Endometrium (tissue), 2 donors: ENCODE measurements around the gene SCIN.

Experiments
- FAIRE-seq: peaks from 2 replicates; lab custom pipeline; 2012; peaks lifted over from hg19 to GRCh38; lab: Jason Lieb, UNC
- donor health status: control.
- donor health status: control.

The SCIN gene

DNA sequence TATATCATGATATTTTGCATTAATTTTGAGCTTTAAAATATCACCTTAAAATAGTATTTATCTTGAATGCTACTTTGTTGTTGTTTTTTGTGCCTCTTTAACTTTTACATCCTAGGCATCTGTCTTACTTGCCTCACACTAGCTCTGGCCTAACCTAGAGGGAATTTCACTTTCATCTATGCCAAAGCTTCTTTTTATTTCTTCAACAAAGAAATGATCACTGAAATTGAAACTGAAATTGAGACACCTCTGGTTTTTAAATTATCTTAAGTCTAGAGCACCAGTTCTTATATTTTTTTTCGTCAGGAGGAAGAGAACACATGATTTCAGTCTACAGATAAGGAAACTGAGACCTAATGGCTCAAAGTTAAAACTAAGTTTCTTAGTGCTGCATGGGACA, 3.5 kb upstream of the SCIN start:
- FAIRE-seq = no peak

DNA sequence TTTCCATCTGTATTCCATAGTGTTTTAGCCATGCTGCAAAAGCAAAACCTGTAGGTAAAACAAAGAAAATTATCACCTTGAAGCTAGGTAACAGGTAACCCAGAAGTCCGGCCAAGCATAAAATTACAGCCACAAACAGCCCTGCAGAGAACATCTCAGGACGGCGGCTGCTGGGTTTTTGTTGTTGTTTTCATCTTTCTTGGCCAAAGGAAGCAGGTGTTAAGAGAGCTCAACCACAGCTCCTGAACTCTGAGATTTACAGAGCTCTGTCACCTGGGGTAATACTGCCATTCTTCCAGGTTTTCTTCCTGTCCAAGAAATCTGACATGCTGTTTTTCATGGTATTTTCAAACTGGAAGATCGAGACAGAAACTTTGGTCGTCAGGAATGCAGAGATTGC, 847 bp upstream of the SCIN start:
- no peak for FAIRE-seq

DNA sequence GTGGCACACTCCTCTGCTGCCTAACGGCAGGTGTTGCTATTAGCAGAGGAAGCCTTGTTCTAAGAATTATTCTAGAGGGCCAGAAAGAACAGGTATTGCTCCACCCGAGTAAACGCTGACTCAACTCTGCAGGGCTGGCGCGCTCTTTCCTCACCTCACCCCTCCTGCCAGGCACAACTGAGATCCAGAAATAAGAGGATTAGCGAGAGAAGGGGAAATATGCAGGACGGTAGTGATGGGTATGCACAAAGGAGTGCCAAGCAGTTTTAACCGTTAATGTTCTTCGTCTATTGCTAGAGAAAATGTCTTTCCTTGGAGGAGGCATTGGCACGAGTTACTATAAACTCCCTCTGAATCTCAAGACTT, 369 bp upstream of the SCIN start:
- FAIRE-seq = no peak

DNA sequence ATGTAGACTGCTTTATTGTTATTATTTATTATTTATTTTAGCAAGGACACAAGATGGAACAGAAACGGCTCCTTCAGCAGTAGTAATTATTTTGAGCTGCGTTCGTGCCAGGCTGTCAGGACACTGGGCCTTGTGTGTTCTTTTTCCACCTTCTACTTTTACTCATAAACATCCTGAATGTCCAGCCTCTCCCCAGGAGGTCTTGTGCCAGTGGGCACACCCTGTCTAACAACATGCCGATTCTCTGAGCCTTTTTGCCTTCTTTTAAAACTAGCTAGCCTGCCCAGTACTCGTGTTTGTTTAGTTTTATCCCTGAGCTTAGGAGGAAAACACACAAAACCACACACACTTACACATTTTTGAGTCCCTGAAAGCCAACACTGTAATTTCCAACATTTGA, 1.2 kb downstream of the SCIN start:
- FAIRE-seq = no peak

DNA sequence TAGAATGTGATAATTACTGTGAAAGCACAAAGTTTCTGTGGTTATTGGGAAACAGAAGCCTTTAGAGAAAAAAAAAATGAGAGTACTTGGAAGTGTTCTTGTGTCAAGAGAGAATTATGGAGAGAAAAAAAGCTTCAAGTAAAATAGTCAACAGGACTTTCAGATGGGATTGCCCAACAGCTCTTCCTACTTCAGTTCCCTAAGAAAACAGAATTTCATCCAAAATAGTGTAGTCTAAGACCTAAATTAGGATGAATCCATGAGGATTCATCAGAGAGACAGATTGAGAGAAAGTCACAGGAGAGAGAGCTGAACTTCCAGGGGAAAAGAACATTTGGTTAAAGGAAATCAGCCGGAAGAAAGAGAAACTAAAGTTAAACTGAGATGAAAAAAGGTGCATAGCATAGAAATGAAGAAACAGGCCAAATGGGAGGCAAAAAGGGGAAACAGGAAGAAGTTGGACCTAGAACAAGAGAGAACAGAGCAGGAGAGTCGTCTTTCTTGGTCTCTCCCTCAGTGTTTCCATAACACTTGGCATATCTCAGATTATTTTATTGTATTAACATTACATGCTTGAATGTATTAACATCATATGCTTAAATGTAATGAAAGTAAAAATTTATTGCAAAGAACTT, 2.5 kb downstream of the SCIN start:
- no peak for FAIRE-seq

DNA sequence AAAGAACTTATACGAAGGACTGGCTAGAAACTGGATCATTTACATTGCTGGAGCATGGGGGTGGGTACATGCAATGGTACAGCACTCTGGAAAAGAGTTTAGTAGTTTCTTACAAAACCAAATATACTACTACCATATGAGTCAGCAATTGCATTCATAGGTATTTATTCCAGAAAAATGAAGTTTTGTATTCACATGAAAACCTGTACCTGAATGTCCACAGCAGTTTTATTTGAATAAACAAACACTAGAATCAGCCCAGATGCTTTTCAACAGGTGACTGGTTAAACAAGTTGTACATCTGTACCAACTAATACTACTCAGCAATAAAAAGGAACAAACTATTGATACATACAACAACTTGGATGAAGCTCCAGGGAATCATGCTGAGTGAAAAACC, 3.4 kb downstream of the SCIN start:
- no peak for FAIRE-seq

DNA sequence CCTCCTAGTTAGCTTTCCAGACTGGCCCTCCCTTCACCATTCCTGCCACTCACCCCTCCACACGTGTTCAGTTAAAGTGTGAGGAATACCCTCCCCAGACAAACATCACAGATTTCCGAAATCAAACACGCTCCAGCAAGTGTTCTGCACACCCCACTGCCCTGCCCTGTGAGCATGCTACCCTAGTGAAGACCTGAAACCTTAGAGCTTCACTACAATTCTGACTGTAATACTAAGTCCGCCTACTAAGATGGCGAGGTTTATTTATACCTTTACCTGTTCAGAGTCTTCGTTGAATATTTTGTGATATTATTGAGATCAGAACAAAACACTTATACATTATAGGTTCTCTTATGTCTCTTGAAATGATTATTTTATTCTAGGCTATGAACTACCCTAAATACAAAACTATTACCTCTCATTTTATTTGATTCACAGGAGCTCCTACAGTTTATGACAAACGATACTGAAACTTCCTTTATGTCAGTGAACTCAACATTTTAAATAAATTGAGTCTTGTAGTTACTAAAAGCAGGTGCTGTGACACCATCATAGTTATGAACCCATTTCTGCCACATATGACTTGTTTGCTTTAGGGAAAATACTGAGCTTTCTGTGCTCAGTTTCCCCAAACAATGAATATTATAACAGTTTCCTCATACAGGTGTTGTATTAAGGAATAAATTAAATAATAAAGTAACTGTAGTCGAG, 8.6 kb downstream of the SCIN start:
- no peak for FAIRE-seq

DNA sequence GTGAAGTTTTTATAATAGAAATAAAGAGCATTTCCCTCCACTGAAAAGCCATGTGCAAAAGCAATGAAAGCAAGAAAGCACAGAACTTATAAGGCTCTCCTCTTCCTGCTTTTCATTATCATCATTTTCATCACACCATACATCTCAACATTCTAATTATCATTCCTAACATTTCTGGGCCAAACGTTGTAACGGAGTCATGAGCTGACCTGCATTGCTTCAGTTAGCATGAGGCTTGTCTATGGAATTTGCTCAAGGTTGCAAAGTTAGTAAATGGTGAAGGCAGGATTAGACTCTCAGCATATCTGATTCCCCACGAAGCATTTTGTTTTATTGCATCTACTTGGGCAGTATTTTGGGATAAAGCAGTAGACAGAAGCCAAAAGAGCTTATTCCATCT, 11.4 kb downstream of the SCIN start:
- FAIRE-seq = no peak

DNA sequence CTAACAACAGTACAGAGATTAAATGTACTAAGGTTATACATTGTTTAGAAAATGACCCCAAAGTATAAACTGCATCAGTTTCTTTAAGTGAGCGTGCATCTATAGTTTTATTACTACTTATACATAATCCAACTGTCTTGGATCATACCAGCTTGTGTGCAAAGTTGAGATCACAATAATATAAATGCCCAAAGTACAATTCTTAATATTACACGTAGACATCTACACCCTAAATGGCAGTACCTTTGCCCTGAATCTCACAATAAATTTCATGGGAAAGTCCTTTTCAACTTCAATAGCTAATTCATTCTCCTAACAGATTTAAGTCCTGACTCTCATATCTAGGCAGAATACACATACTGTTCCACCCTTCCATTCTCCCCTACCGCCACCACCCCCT, 11.8 kb downstream of the SCIN start:
- no peak for FAIRE-seq

DNA sequence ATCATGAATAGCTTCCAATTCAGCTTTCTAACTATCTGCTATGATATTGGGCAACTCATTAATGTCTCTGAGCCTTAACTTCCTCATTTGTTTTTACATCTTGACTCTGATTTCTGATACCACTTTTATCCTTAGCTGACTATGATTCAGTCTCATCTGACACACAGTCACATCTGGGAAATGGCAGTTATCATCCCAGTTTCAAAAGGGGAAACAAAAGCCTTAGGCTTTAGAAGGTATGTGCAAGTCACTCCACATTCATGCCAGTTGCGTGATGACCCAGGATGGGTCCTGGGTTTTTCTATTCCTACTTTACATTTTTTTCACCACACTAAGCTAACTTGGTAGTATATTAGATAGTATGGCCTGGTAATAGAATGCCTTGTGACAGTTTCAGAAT, 12.7 kb downstream of the SCIN start:
- FAIRE-seq = no peak

DNA sequence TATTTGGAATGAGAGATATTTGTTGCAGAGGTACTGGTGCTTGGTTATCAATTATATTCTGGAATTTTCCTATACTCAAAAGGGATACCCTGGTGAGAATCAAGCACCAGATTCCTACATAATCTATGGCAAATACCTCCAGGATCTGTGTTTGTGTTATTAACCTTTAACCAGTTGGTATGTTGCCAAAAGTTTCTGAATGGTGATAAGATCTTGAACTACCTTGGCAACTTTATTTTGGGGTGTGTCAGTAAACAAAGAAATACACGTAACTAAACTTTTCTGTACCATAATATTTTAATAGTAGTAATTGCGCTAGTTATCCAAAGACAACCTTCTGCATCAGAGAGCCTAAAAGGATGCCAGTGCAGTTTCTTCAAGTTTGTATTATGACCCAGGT, 13.4 kb downstream of the SCIN start:
- FAIRE-seq = no peak

DNA sequence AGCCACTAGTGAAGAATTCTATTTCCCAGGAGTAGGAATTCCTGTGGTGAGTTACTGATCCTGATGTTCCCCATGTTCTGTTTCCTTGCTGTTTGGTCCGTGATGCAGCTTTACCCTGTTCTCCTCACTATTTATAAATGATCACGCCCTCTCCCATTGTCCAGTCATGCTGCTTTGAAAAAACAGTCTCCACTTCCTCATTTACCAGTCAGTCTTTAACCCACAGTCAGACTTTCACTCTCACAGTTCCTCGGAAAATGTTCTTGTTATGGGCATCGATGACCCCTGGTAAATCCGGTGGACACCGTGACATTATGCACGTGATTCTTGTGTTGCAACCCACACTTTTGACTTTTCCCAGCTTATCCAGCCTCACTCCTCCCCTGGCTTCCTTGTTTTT, 14.4 kb downstream of the SCIN start:
- FAIRE-seq = no peak

DNA sequence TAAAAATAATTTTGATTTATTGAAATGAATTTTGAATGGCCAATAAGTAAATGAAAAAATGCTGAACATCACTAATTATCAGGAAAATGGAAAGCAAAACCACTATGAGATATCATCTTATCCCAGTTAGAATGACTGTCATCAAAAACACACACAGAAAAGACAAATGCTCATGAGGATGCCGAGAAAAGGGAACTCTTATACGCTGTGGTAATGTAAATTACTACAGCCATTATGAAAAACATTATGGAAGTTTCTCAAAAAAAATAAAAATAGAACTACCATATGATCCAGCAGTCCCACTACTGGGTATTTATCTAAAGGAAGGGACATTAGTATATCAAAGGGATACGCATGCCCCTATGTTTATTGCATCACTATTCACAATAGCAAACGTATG, 15.8 kb downstream of the SCIN start:
- FAIRE-seq = no peak

DNA sequence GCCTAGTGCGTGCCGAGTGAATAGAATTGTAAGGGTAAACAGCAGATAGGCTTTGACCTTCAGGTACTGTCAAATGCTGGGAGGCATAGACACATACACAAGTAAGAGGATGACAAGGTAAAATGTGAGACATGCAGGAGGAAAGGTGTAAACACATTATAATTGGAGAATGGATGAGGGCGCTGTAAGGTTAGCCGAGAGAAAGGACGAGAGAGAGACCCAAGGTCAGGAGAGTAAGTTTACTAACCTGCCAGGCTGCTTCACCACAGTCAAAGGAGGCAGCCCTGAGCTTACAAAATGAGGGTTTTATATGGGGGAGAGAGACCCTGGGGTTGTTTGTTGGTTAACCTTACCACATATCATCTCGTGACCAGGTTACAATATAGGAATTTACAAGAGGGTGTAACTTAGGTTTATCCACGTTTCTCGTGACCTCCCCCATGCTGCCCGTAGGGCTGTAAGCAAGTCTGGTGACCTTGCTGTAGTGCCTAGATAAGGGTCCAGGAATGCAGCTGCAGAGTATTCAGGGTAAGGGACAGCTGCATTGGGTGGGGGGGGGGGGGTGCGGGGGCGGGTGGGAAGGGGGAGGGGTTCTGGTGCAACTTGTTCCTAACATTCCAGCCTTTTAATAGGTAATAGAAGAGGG, 17.9 kb downstream of the SCIN start:
- FAIRE-seq = no peak

DNA sequence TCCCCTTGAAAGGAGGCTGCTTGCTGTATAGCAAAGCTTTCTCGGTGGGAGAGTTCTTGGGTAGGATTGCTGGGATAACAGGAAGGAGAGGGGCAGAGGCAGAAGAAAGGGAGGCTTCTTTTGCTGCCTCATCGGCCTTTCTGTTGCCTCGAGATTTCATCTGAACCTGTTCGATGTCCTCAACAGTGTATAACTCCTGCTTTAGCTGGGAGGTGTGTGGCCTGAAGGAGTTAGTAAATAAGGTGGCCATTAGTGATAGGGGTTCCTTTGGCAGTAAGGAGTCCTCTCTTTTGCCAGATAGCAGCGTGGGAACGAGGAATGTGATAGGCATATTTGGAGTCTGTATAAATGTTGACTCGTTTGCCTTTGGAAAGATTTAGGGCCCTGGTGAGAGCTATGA, 20.0 kb downstream of the SCIN start:
- FAIRE-seq = no peak

DNA sequence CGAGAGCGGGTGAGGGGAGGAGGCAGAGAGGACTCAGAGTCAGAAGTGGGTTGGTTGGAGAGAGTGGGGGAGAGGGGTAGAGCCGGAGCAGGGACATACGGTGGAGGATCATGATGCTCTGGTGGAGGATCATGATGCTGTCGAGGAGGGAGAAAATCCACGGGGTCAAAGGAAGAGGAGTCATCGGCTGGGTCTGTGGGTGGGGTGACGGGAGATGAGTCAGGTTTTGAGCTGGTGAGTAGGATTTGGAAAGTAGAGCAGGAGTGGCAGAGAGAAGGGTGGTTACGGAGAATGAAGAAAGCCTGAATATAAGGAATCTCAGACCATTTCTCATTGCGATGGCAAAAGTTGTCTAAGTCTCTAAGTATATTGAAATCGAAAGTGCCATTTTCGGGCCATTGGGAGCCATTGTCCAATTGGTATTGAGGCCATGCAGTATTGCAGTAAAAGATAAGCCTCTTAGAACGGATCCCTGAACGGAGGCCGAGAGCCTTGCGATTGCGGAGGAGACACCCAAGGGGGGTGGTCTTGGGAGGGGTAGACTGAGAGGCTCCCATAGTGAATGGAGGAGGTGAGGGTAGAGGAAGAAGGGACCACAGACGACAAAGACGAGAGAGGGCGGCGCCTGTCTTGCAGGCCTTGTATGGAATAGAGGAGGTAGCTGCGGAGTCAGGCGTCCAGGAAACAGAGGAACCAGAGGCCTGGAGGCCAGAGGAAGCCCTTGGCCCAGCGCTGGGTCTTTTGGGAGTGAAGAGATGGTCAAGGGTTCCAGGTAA, 23.8 kb downstream of the SCIN start:
- no peak for FAIRE-seq

DNA sequence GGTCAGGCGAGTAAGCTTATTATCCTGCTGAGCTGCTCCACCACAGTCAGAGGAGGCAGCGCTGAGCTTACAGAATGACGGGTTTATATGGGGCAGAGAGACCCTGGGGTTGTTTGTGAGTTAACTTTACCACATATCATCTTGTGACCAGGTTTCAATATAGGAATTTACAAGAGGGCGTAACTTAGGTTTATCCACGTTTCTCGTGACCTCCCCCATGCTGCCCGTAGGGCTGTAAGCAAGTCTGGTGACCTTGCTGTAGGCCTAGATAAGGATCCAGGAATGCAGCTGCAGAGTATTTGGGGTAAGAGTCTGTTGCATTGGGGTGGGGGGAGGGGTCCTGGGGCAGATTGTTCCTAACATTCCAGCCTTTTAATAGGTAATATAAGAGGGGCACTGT, 24.6 kb downstream of the SCIN start:
- FAIRE-seq = no peak

DNA sequence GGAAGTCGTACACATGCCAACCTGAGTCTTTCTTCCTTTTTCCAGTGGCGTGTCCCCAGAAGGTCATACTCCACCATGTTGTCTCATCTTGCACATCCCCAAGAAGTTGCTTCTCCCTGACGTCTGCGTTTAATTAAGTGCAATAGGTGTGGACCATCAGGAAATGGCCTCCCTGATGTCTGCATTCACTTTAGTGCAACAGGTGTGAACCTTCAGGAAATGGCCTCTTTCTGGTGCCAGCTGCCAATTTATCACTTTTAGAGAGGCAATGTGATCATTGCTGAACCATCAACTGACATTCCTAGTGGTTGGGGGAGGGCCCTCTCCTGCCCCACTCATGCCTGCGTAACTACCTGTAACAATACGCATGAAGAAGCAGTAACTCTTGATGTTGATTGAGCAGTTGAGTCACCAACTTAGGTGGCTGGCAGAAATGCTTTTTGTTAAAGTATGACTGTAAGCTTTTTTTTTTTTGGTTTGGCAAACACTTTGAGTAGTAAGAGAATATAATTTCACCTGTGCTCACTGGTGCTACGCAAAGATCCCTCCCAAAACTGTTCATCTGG, 25.8 kb downstream of the SCIN start:
- FAIRE-seq = no peak

DNA sequence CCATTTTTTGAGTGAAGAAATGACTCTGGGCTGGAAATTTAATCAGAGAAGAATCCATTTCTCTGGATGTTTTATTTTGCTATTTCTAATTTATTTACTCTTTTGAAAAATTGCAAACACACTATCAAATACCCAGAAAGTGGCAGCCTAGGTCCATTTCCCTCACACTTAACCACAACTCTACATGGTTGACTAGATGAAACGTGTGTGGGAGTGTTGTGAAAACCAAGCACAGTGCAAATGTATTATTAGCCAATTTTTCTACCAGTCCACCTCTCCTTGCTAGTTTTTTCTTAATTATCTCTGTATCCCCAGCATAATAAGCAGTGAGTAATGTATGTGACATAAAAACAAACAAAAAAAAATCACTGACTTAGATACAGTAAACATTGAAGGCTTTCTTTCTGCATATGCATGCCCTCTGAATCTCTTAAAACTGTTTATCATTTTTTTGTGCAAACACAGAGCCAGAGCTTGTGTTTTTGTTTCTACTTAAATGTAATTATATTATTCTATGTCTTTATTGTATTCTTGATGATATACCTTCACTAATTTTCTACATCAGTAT, 30.9 kb downstream of the SCIN start:
- no peak for FAIRE-seq

DNA sequence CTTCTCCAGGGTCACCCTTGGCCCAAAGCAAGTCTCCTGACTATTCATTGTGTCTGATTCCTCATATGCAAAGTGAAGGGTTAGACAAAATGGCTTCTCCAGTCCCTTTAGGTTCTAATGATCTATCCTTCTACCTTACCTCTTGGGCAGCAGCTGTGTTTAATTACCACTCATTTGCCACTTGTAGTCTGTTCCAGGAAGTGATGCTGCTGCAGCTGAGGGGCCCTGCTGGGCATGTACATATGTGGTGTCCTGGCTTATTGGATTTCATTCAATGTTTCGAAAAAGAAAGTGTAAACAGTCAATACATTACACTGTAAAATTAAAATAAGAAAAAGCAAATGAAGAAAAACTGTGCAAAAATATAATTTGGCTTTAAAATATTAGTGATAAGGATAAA, 36.6 kb downstream of the SCIN start:
- no peak for FAIRE-seq

DNA sequence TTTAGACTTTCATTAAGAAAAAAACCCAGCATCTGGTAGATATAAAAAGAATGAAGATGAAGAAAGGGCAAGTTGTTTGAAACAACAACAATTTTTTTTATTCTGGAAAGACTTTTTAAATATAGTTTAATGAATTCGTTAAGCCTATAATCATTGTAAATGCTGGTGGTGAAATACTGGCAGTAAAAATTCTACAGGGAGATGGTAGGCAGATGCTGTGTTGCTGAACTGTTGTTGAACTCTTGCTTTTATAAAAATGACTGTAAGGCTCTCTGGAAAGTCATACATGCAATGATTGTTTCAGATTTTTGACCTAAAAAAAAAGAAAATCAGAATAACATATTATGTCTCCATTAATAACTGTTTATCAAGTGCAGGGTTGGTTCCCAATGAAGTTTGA, 39.0 kb downstream of the SCIN start:
- peak; percentile 98 for FAIRE-seq

DNA sequence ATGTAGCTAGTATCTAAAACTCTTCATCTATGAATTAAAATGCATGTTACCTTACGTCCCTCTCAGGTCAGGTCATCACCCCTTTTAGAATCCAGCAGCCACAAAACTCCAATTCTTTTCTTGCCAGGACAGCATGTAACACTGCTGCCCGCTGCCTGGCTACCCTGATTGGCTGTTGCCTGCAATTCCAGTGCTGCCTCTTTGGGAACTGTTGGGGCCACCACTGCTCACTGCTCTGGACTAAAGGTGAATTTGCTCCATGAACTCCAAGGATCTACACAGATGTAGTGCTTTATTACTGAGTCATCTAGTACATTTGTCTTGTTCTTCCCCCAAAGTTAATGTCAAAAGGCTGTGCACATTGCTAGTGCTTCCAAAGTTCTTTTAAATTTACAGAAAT, 40.4 kb downstream of the SCIN start:
- no peak for FAIRE-seq

DNA sequence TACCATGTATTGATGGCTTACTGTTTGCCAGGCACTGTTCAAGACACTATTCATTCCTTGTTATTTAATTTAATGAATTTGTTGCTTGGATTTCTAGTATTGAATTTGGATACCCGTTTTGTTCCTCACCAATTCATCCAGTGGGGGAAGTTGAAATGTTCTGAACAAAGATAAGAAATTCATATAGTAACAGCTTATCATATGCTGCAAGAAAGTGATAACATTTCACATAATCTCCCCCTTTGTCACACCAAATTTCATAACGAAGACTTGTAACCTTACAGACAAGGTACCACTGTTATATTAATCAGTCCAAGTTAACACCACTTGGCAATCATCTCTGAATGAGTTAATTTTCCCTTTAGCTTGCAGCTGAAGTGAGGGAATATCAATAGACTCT, 42.1 kb downstream of the SCIN start:
- FAIRE-seq = no peak
